22Rv1 (cell line): ENCODE results near the gene PTK7.
A peak's percentile ranks its signal among the peaks of the same experiment; 100 is the strongest.

ENCODE experiments used
- H3K27ac ChIP-seq: fragments of 450-650 bp; 2 replicates; pipeline ENCODE4 v1.5.1; 2017
- CTCF ChIP-seq: fragments of 450-650 bp; IDR thresholded peaks from 2 replicates; pipeline ENCODE4 v1.5.1; 2017; ENCODE audit warnings: mild to moderate bottlenecking
- ZFX ChIP-seq: fragments of 450-650 bp; IDR thresholded peaks from 2 replicates; pipeline ENCODE4 v1.6.1; 2017; ENCODE audit warnings: antibody characterized with exemption, borderline replicate concordance

Gene PTK7

DNA sequence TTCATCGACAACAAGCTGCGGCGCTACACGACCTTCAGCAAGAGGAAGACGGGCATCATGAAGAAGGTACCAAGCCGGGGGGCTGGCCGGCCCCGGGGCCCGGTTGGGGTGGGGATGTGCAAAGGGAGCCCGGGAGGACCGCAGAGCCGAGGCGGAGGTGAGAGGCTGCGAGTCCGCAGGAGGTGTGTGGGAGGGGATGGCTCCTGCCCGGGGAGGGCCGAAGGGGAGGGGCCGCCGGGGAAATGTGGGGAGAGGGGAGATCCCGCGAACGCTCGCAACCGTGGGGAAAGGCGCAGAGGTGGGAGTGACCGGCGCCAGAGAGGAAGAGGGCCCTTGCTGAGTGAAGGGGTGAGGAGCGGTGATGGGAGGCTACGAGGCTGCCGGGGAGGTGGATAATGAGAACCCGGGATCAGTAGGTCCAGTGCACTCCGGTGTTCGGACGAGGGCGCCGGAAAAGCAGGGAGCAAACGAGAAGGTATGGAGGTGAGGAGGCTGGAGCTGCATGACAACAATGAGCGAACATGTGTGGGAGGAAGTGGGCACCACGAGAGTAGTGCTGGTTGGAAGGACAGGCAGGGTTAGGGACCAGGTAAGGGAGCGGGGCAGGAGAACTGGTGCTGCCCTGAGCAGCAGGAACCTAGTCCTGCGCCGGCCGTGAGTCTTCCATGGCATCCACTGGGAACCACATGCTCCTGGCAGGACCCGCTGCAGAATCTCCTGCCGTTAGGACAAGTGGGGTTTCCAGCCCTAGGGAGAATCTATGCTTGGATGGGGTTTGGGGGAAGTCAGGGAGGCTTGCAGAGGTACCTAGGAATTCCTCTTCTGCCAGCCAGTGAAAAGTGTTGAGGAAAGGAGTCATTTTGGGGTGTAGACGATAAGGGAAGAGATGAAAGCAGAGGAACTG lies 96.2 kb downstream of the PTK7 start:
- TF ChIP-seq CTCF, result no peak
- no peak for TF ChIP-seq ZFX
- peak overlapping the region; percentile 85 for H3K27ac ChIP-seq

- peak overlapping the region; percentile 85 for H3K27ac ChIP-seq
- TF ChIP-seq CTCF, result no peak
- TF ChIP-seq ZFX, result no peak
Measured at GRCh38 chr6:43173591-43174262, 97.6 kb downstream of the PTK7 start.

- TF ChIP-seq CTCF, result no peak
- TF ChIP-seq ZFX, result no peak
Measured at GRCh38 chr6:43174263-43175112, 98.4 kb downstream of the PTK7 start.

GRCh38 chr6:43175676-43176422 lies 99.7 kb downstream of the PTK7 start:
- H3K27ac ChIP-seq, result no peak overlapping the region; the same call in 1 of the 2 replicates
- TF ChIP-seq CTCF (no peak), ZFX (no peak)

More at GRCh38 chr6:43174263-43175112, 98.4 kb downstream of the PTK7 start:
- H3K27ac ChIP-seq, result peak overlapping the region; percentile 85

- no peak overlapping the region for H3K27ac ChIP-seq
- no peak for TF ChIP-seq CTCF
- no peak for TF ChIP-seq ZFX
Measured at GRCh38 chr6:43176423-43176786, 100.3 kb downstream of the PTK7 start.

- no peak overlapping the region for H3K27ac ChIP-seq
- TF ChIP-seq ZFX, result no peak
- no peak for TF ChIP-seq CTCF
Measured at GRCh38 chr6:43178150-43178549, 102.0 kb downstream of the PTK7 start.
